Occipital lobe (tissue), 2 donors: ENCODE data around the gene FHL3. TPM values are rescaled to one million over a fixed set of nuclear protein-coding genes. Genes with fewer than 3 reads are reported as not detected.

ENCODE experiments used
- DNase-seq: peaks from one replicate; lab custom pipeline; 2025; lab: John Stamatoyannopoulos, UW
- total RNA-seq: library from RNA; depleted of rRNA; stranded (reverse); fragments of >200 nt; gene quantifications from one replicate; pipeline ENCODE4 v1.2.3, GENCODE V29; 2014

FHL3 gene, protein sequence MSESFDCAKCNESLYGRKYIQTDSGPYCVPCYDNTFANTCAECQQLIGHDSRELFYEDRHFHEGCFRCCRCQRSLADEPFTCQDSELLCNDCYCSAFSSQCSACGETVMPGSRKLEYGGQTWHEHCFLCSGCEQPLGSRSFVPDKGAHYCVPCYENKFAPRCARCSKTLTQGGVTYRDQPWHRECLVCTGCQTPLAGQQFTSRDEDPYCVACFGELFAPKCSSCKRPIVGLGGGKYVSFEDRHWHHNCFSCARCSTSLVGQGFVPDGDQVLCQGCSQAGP
- 4.1 TPM for total RNA-seq

DNA sequence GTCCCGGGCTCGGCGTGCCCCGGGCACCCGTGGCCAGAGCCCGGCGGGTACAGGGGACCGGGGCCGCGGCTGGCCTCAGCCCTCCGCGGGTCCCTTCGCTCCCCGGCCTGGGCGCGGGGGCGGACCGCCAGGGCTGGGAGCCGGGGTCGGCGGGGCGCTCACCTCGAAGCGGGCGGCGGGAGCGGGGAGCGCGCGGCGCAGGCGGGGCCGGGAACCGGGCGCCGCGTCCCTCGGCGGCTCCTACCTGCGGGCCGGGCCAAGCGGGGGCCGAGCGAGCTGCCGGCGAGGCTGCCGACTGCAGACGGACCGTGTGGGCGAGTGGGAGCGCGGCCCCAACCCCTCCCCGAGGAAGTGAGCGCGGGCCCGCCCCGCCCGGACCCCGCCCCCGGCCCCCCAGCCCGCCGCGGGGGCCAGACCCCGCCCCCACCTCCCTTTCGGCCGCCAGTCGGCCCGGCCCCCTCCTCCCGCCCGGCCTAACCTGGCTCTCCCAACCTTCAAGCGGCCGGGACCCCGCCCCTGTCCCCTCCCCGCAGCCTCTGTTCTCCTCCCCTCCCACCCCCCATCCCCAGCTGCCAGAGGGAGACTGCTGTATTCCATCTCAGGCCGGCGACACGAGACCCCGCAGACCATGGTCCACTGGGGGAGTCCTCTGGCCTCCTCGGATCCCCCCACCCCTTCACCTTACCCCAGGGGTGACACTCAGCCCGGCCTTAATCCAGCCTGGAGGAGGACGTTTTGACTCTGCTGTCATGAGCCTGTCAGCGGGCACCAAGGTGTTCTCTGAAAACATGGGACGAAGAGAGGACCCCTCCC, at the start of gene FHL3:
Gene FHL3, minus strand, starts transcription at position 320 of the 813 bp plus-strand sequence. CDS start 6,102 bp downstream, outside the sequence.
- no peak for DNase-seq

DNA sequence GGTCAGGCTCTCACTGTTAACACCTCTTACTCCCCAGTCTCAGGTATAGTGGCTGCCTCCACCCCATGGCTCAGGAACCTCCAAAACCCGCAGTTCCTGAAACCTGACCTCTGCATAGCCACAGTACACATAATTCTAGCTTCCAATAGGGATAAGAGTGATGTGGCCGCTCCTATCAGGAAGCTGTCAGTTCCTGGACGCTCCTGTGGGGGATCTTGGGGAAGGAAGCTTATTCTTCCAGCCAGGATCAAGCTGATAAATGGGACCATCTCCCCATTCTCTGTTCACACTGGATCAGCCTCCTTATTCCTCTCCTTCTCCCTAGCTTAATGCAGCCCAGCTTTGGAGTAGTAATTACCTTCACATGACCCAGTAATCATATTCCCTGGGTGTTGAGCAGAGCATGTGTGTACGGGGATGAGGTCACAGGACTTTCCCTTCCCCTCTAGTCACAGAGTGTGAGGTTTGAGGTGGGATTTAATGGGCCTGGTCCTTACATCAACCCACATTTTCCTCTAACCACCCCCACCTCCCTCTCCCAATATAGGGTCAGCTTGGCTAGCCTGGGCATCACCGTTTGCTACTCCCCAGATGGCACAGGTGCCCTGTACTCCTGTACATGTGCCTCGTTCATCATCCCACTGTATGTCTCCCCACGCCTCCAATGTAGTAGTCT, 48.2 kb upstream of the FHL3 start:
- DNase-seq = no peak

DNA sequence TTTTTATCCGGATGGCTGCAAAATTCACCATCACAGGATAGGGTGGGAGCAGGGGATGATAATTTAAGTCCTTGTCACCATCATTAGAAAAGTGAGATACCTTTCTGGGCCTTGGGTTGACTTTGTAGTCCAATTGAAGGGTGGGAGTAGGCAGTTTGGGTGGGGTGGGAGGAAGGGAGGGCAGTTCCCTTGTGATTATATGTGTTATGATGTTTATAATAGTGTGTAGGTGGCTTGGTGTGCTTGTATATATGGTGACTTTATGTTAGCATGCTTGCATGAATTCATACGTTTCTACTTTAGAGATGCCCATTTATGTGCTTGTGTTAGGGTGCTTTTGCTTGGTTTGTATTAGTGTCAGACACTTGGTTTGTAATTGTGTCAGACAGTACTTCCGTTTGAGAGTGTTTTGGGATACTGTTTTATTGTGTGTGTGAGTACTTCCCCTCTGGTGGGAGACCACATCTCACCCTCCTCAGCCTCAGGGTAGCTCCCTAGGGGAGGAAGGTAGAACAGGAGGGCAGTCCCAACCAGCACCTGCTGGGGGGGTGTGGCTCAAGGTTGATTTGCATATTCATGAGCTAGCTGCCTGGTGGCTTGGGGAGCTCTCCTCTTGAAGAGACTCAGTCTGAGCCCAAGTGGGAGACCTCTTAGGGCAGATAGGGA, 47.6 kb upstream of the FHL3 start:
- no peak for DNase-seq

DNA sequence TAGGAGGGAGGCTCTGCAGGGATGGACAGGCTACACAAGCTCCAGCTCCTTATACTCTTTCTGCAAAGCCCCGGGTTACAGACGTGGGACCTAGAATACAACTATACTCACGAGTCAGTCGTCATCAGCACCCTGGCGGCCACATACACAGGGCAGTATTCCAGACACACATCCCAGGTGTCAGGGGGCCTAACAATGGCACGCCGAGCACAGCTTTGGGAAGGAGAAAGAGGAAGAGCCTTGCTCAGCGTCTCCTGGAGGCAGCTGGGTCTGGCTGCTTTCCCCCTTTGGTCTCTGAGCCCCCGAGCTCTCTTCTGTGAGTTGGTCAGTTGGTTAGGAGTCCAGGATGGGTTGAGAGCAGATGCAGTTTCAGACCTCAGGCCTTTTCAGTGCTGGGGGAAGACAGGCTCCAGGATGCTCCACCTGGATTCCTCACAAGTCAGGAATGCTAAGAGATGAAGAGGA, 45.8 kb upstream of the FHL3 start:
- DNase-seq = no peak

DNA sequence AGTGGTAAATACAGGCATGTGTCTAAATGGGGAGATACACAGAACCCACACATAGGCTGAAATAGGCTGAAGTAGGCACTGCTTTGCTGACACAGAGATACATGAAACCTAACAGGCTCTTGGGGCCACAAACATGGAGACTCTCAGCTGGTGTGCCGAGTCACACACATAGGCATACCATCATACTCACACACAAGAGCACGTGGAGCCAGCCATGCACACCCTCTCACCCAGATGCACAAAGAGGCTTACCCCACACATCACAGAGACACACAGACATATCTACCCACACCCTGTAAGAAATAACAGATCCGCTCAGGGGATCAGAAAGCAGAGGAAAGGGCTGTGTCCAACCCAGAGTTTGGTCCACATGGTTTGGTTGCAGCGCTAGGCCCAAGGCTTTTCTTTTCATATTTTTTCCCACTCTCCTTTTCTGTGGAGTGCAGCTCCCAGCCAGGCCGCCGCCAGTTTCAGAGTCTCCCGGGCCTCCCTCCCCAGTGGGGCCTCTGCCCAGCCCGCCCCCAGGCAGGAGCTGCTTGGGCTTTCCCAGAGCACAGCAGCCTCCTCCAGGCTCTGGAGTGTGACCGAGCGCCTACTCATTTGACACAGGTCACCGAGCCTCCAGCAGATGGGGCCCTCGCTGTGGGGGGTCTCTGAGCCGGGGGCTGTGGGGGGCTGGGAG, 45.2 kb upstream of the FHL3 start:
- DNase-seq = no peak

DNA sequence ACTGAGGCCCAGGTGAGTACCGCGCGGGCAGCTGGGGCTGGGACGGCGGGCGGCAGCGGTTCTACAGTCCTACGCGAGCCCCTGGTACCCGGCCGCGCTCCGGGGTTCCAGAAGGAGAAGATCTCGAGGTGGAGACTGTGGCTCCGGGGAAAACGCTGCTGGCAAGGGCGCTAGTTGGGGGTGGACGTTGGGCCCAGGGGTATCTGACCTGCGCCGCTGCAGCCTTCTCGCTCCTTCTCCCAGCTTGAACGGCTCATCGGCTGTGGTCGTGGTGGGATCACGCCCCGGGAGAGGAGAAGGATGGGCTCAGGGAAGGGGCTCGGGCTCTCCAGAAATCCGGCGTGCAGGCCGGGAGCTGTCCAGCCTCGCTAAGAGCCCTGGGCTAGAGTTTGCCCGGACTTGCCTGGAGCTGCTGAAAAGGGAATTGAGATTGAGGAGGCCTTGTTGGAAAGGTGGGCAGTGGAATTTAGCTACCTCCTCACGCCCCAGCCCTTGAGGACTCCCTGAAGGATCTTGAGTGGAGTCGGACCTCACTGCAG, 42.4 kb upstream of the FHL3 start:
- DNase-seq = no peak

DNA sequence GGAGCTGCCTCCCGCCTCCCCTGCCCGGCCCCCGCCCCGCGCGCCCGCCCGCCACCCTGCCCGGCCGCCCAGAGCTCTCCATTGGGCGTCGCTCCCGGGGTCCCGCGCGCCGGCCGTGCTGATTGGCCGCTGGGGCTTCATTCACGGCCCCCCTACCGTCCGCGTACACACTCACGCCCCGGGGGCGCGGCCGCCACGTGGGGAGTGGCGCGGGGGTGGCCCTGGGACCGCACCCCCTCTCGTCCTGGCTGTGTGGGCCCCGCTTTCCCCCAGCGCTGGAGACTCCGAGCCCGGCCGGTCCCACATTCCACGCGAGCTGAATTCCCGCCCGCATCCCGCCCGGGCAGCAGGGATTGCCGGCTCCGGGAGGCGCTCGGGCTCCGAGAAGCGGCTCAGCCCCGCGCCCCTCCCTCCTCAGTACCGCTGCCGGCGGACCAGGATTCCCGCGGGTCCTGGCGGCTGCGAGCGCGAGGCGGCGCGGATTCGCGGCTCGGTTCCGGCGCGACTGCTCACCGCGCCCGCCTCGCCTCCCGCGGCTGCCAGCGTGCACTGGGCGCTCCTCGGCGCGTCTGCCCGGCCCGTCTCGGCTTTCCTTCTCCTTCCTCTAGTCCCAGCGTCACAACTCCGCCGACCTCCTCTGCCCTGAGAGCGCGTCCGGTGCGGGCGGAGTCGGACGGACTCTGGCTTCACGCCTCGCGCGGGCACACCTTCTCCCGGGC, 41.7 kb upstream of the FHL3 start:
- DNase-seq = peak; percentile 91

DNA sequence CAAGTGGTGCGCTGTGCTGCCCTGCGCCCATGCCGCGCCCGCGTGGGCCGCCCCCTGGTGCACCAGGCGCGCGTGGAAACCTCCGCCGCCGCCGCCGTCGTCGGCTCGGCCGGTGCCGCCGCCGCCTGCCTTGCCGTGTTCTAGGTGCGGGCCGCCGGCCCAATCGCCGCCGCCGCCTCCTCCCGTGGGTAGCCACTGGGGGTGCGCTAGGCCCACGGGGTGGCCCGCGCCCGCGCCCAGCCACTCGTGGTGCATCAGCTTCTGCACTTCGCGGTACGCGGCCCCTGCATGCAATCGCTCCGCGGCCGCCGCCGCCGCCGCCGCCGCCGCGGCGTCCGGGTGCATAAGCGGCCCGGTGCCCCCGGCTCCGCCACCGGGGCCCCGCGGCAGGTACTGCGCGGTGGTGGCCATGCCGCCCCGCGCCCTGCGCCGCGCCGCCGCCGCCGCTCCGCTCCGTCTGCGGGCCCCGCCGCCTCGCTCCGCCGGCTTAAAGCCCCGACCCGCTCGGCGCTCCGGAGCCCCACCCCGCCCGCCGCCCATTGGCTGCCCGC, 41.1 kb upstream of the FHL3 start, which contains the start of gene POU3F1:
Gene POU3F1, minus strand, starts transcription at position 461 of the 551 bp plus-strand sequence. Its CDS starts 50 bp downstream, at position 411.
- no peak for DNase-seq

DNA sequence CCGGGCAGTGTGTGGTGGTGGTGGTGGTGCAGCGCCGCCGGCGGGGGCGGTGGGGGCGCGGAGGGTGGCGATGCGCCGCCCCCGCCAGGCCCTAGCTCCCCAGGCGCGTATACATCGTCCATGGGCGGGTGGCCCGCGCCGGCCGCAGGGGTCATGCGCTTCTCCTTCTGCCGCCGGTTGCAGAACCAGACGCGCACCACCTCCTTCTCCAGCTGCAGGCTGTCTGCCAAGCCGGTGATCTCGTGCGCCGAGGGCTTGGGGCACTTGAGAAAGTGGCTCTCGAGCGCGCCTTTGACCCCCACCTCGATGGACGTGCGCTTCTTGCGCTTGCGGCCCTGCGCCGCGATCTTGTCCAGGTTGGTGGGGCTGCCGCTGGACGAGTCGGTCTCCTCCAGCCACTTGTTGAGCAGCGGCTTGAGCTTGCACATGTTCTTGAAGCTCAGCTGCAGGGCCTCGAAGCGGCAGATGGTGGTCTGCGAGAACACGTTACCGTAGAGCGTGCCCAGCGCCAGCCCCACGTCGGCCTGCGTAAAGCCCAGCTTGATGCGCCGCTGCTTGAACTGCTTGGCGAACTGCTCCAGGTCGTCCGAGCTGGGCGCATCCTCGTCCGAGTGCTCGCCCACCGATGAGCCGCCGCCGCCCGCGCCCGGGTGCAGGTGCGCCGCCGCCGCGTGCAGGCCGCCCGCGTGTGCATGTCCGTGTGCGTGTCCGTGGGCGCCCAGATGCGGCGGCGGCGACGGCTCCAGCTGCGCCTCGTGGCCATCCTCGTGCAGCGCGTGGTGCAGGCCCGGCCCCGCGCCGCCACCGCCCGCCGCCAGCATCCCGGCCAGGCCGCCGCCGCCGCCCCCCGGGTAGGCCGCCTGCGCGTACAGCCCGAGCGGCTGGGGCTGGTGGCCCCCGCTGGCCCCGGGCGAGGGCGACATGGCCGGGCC, 40.4 kb upstream of the FHL3 start:
- no peak for DNase-seq

DNA sequence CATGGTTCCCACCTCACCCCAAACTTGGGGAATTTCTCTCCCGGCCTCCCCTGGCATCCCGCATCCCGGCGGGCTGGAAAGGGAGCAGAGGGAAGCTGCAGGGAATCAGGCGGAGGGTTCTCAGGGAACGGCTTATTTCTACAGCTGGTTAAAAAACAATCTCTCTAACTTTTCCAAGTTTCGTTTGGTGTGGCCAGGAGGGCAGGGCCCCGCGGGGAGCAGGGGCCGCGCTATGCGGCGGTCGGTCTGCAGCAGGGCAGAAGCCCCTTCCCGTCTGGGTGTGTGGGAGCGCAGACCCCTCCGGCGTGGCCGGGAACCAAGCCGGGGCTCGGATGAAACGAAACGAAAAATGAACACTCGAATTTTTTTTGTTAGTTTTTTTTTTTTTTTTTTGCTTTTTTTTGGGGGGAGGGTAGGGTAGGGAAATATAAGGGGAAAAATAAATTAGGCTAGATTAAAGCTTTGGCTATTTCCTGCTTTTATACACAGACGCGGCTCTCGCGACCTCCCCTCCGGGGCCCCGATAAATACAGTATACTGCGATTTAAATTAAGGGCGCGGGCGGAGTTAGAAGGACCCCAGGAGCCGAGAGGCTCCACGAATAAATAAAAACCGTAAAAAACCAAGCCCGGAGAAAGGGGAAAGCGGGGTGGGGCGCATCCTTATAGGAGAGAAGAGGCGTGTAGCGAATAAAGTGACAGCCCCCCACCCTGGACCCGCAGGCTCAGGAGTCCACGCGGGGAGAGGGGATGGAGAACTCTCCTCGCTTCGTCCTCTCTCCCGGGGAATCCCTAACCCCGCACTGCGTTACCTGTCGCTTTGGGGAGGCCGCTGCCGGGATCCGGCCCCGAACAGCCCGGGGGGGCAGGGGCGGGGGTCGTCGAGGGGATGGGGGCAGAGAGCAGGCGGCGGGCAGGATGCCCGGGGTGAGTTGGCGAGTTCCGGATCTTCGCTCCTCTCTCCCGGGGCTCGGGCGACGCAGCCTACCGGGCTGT, 39.2 kb upstream of the FHL3 start:
- DNase-seq = no peak

DNA sequence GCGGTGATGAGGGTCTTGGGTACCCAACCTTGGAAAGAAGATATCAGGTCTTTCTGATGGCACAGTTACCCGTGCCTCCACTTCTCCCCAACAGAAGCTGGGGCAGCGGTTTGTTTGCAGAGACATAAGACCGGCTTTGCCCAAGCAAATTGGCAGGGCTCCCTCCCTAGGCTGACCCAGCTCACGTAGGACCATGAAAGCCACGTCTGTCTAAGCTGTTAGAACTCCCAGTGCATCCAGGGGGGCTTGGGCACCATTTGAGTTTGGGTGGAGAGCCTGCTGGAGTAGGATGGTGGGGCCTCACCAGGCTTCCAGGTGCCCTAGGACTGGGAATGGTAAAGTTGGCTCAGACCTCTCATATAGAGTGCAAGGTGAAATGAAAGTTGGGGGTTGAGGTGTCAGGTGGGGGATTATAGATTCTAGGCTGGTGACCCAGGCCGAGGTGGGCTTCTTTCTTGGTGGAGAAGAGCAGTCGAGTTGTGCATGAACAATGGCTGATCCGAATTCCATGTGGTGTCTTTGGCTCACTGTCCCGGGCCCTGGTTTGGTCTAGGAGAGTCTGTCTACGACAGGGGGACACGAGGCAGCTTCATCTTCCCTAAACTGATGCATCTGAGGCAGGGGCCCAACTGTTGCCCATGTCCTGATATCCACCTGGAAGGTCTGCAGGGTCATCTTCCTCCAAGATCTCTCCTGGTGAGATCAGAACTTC, 37.9 kb upstream of the FHL3 start:
- no peak for DNase-seq

DNA sequence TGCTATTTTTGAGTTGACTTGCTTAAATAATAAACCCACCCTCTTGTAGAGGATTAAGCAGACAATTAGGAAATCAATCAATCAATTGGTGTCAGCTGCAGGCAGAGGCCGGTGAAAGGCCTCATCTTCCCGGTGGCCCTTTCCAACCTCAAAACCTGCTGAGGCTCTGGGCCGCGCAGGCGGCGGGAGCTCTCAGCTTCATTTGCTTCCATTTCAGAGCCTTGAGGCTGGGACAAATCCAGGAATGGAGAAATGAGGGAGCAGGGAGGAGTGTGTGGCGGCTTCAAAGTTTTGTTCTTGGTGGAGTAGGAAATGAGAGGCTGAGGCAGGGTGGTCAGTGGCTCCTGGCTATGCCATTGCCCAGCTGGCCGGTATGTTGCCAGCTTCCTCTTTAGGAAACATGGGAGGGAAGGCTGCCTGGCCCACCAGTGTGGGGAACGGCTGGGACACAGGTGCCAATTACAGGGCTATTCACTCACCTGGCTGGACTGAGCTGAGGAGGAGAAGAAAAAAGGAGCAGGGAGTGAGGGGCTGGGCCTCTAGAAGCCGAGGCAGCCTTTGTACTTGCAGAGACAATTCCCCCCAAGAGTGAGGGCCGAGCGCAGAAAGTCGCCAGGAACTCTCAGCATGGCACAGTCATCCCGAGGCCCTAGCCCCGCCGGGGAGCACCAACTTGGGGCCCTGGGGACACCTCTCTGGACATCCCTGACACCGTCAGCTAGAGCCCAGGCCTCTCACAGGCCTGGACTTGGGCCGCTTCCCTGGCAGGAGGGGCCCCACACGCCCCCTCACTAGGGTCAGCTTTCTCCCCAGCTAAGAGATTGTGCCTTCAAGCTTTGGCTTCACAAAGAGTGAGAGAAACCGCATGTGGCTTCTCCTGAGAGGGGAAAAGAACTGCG, 36.9 kb upstream of the FHL3 start:
- no peak for DNase-seq

DNA sequence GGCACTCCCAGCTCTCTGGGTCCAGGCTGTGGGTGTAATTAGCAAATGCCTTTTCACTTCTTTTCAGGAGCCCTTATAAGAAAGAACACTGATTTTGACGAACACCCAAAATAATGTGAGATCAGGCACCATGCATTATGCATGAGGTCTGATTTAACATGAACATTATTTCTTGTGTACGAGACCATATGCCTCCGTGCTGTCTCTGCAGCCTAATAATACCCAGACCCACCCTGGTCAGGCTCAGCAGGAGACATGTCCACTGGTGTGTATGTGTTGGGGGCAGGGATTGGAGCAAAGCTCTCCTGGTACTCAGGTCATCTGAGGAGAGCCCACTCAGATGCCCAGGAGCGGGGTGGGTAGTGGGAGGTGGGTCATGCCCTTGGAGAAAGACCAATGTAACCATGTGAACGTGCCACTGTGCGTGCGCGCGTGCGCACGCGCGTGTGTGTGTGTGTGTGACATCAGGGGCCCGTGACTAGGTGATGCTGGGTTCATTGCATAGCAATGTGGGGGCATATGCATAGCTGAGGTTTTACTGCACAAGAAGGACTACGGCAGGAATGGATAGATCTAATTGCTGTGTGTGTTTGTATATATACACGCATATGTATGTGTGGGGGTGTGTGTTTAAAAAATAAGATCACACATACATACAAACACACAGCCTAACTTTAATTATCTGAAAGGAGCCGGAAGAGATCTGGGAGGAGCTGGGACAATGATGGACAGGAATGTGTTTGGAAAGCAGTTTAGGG, 34.2 kb upstream of the FHL3 start:
- DNase-seq = no peak

DNA sequence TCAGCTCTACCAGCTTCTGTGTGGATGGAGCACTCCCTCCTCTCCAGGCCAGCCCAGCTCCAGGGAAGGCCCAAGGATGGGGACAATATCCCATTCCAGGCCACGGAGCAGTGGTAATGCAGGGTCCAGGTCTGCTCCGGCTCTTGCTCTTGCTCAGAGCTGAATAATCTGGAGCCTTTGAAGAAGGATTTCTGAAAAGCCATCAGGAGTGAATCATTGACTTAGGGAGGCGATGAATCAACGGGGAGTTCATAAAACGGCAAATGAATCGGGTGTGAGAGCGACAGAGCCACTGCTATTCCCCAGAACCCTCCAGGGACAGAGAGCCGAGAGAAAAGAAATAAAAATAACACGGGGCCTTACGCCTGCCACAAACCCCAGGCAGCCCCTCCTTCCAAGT, 33.5 kb upstream of the FHL3 start:
- DNase-seq = no peak
